Loucy (cell line): ENCODE measurements around the gene IRAK3.

Experiments
- H2AFZ ChIP-seq: fragments of 200-600 bp; sonication (generic); 2 replicates; pipeline ENCODE4 v1.6.0; 2016; ENCODE audit warnings: antibody characterized with exemption, mild to moderate bottlenecking, low read length, moderate library complexity
- H3F3A ChIP-seq: fragments of 200-600 bp; 2 replicates; pipeline ENCODE4 v1.6.0; 2016; ENCODE audit warnings: antibody characterized with exemption, low read depth, mild to moderate bottlenecking
- H3K27me3 ChIP-seq: fragments of 200-600 bp; sonication (generic); 2 replicates; pipeline ENCODE4 v1.6.1; 2014; ENCODE audit warnings: low read length, mild to moderate bottlenecking; ENCODE audit not compliant: insufficient read depth, poor library complexity, severe bottlenecking
- H3K36me3 ChIP-seq: fragments of 200-600 bp; sonication (generic); 2 replicates; pipeline ENCODE4 v1.6.1; 2016; ENCODE audit warnings: low read length; ENCODE audit not compliant: insufficient read depth
- H3K4me1 ChIP-seq: fragments of 200-600 bp; sonication (generic); 2 replicates; pipeline ENCODE4 v1.5.1; 2014; ENCODE audit warnings: low read length, mild to moderate bottlenecking; ENCODE audit not compliant: insufficient read depth, poor library complexity, severe bottlenecking
- H3K4me2 ChIP-seq: fragments of 200-600 bp; sonication (generic); 2 replicates; pipeline ENCODE4 v1.6.0; 2014; ENCODE audit warnings: antibody characterized with exemption, low read length, low read depth, mild to moderate bottlenecking; ENCODE audit not compliant: poor library complexity, severe bottlenecking
- H3K4me3 ChIP-seq: fragments of 200-600 bp; sonication (generic); 2 replicates; pipeline ENCODE4 v1.5.1; 2014; ENCODE audit warnings: low read length, mild to moderate bottlenecking, mixed read lengths; ENCODE audit not compliant: poor library complexity, severe bottlenecking
- H3K79me2 ChIP-seq: fragments of 200-600 bp; sonication (generic); 2 replicates; pipeline ENCODE4 v1.6.1; 2014; ENCODE audit warnings: low read length; ENCODE audit not compliant: insufficient read depth
- H3K9ac ChIP-seq: fragments of 200-600 bp; sonication (generic); 2 replicates; pipeline ENCODE4 v1.6.0; 2014; ENCODE audit warnings: mild to moderate bottlenecking, low read depth, low read length, moderate library complexity; ENCODE audit not compliant: poor library complexity, severe bottlenecking
- H3K9me2 ChIP-seq: fragments of 200-600 bp; sonication (generic); replicated peaks from 2 replicates; pipeline ENCODE4 v1.6.1; 2016; ENCODE audit warnings: low read depth, low read length, mixed read lengths
- H3K9me3 ChIP-seq: fragments of 200-600 bp; sonication (generic); 2 replicates; pipeline ENCODE4 v1.6.1; 2014; ENCODE audit warnings: mild to moderate bottlenecking, antibody characterized with exemption, low read length, low read depth; ENCODE audit not compliant: insufficient read depth
- H4K20me1 ChIP-seq: fragments of 200-600 bp; sonication (generic); 2 replicates; pipeline ENCODE4 v1.6.0; 2014; ENCODE audit warnings: antibody characterized with exemption, low read length, mild to moderate bottlenecking; ENCODE audit not compliant: insufficient read depth, poor library complexity, severe bottlenecking
- CTCF ChIP-seq: fragments of 200-600 bp; sonication (generic); conservative IDR thresholded peaks from 2 replicates; pipeline ENCODE4 v1.5.1; 2014; ENCODE audit warnings: mild to moderate bottlenecking, antibody characterized with exemption, low read length
- EZH2phosphoT487 ChIP-seq: fragments of 200-600 bp; IDR thresholded peaks from 2 replicates; pipeline ENCODE4 v1.6.1; 2018; ENCODE audit warnings: antibody characterized with exemption, mild to moderate bottlenecking, moderate library complexity, borderline replicate concordance

IRAK3 gene

GRCh38 chr12:66159123-66159522, 29.9 kb upstream of the IRAK3 start:
- Histone ChIP-seq H3F3A (no peaks in the 10 kb centered on the region), H3K4me3 (no peak overlapping the region), H3K9me2 (no peaks in the 10 kb centered on the region), H3K27me3 (no peaks in the 10 kb centered on the region), H3K36me3 (peaks cover 18% of the 10 kb centered on the region), H3K9me3 (no peaks in the 10 kb centered on the region), H2AFZ (no peak overlapping the region), H3K4me1 (peaks cover 4% of the 10 kb centered on the region), H3K79me2 (peaks cover 53% of the 10 kb centered on the region; the same call in 1 of the 2 replicates), H3K4me2 (no peak overlapping the region), H3K9ac (no peak overlapping the region), H4K20me1 (peaks cover 13% of the 10 kb centered on the region)
- TF ChIP-seq EZH2phosphoT487, result no peak
- no peak for TF ChIP-seq CTCF

DNA sequence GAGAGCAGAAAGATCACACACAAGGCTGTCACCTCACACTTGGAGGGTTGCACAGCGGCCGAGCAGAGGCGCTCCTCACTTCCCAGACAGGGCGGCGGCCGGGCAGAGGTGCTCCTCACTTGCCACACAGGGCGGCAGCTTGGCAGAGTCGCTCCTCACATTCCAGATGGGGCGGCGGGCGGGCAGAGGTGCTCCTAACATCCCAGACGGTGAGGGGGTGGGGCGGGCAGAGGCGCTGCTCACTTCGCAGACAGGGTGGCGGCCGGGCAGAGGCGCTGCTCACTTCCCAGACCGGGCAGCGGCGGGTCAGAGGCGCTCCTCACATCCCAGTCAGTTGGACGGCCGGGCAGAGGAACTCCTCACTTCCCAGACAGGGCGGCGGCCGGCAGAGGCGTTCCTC, 28.3 kb upstream of the IRAK3 start:
- peaks cover 18% of the 10 kb centered on the region for H3K36me3 ChIP-seq
- no peak overlapping the region for H3K4me2 ChIP-seq
- H3K27me3 ChIP-seq, result no peaks in the 10 kb centered on the region
- H4K20me1 ChIP-seq, result peaks cover 13% of the 10 kb centered on the region
- H3K4me3 ChIP-seq, result no peak overlapping the region
- H3K9me2 ChIP-seq, result no peaks in the 10 kb centered on the region
- H3K4me1 ChIP-seq, result peaks cover 4% of the 10 kb centered on the region
- TF ChIP-seq CTCF (no peak), EZH2phosphoT487 (no peak)
- peaks cover 15% of the 10 kb centered on the region; the same call in 1 of the 2 replicates for H3K9me3 ChIP-seq
- no peak overlapping the region for H2AFZ ChIP-seq
- H3F3A ChIP-seq, result no peaks in the 10 kb centered on the region
- no peak overlapping the region for H3K9ac ChIP-seq
- H3K79me2 ChIP-seq, result peaks cover 69% of the 10 kb centered on the region

DNA sequence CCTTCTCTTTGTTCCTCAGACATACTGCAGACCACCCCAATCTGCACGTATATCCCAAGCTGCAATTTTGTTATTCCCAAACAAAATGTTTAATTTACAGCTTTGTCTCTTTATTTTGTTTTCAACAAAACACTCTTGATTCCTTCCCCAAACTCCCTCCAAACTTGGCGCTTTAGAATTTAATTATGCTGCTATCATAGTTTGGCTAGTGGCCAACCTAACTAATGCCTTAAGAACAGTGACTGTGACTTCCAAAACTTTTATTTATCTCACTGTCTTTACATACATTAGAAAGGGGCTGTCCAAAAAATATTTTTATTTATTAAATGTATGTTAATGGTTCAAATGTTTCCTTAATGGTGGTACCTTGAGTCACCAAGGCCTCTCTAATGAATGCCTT, 26.3 kb upstream of the IRAK3 start:
- Histone ChIP-seq H4K20me1 (peaks cover 13% of the 10 kb centered on the region), H3K27me3 (no peaks in the 10 kb centered on the region), H3K9me2 (no peaks in the 10 kb centered on the region), H3K79me2 (peaks cover 87% of the 10 kb centered on the region), H3K36me3 (peaks cover 18% of the 10 kb centered on the region), H2AFZ (no peak overlapping the region), H3K4me3 (no peak overlapping the region), H3K4me2 (peak overlapping the region; percentile 4), H3K4me1 (peaks cover 12% of the 10 kb centered on the region), H3F3A (no peaks in the 10 kb centered on the region), H3K9me3 (peaks cover 18% of the 10 kb centered on the region; the same call in 1 of the 2 replicates), H3K9ac (no peak overlapping the region)
- TF ChIP-seq EZH2phosphoT487, result no peak
- no peak for TF ChIP-seq CTCF
